HepG2 (cell line): ENCODE data around the gene OSM. TPM values are rescaled to one million over a fixed set of nuclear protein-coding genes. Genes with fewer than 3 reads are reported as not detected.

ENCODE experiments used
- BHLHE40 ChIP-seq: IDR thresholded peaks from 2 replicates; pipeline ENCODE4 v1.6.1; 2011; ENCODE audit warnings: low read length, improper control_type of control experiment
- CENPX ChIP-seq: sonication (generic); formaldehyde crosslinking; IDR thresholded peaks from 2 replicates; pipeline ENCODE4 v1.9.0; 2021; ENCODE audit warnings: mild to moderate bottlenecking, missing genetic modification reagents, moderate library complexity
- EEA1 ChIP-seq: sonication (generic); formaldehyde crosslinking; IDR thresholded peaks from 2 replicates; pipeline ENCODE4 v1.5.1; 2020; ENCODE audit warnings: mild to moderate bottlenecking, missing genetic modification reagents, borderline replicate concordance
- HOXA7 ChIP-seq: sonication (generic); formaldehyde crosslinking; IDR thresholded peaks from 2 replicates; pipeline ENCODE4 v1.8.1; 2022; ENCODE audit warnings: mild to moderate bottlenecking, missing genetic modification reagents, moderate library complexity
- POLR2AphosphoS5 ChIP-seq: IDR thresholded peaks from 2 replicates; pipeline ENCODE4 v1.6.1; 2012; ENCODE audit warnings: low read depth, low read length
- RARA ChIP-seq: IDR thresholded peaks from 2 replicates; pipeline ENCODE4 v1.6.1; 2016; ENCODE audit warnings: missing genetic modification reagents, missing compliant biosample characterization
- SRSF4 ChIP-seq: fragments of 200-400 bp; formaldehyde crosslinking; IDR thresholded peaks from one replicate; pipeline ENCODE4 v1.6.1; 2018; ENCODE audit warnings: mild to moderate bottlenecking, low read depth, low read length, moderate library complexity; ENCODE audit not compliant: poor library complexity, severe bottlenecking
- SRSF9 ChIP-seq: fragments of 200-400 bp; formaldehyde crosslinking; IDR thresholded peaks from 2 replicates; pipeline ENCODE4 v1.6.1; 2018; ENCODE audit warnings: borderline replicate concordance, mild to moderate bottlenecking, low read depth, low read length; ENCODE audit not compliant: insufficient read depth, poor library complexity, severe bottlenecking
- ZFAT ChIP-seq: sonication (generic); formaldehyde crosslinking; conservative IDR thresholded peaks from 2 replicates; pipeline ENCODE4 v1.8.1; 2023; ENCODE audit warnings: missing genetic modification reagents, inconsistent platforms
- ZNF24 ChIP-seq: fragments of 450-650 bp; IDR thresholded peaks from 2 replicates; pipeline ENCODE4 v1.6.1; 2017; ENCODE audit warnings: antibody characterized with exemption, mild to moderate bottlenecking
- ZNF446 ChIP-seq: sonication (generic); formaldehyde crosslinking; IDR thresholded peaks from 2 replicates; pipeline ENCODE4 v1.5.0; 2020; ENCODE audit warnings: mild to moderate bottlenecking, missing genetic modification reagents
- ZNF619 ChIP-seq: sonication (generic); formaldehyde crosslinking; IDR thresholded peaks from 2 replicates; pipeline ENCODE4 v1.4.0; 2020; ENCODE audit warnings: mild to moderate bottlenecking, missing genetic modification reagents
- ZNF709 ChIP-seq: sonication (generic); formaldehyde crosslinking; IDR thresholded peaks from 2 replicates; pipeline ENCODE4 v1.5.0; 2020; ENCODE audit warnings: mild to moderate bottlenecking, missing genetic modification reagents
- polyA plus RNA-seq, 8 experiments: library from polyadenylated mRNA; depleted of rRNA in 3 of 8; stranded (reverse) in 7 of 8; unstranded in 1 of 8; fragments of >200 nt; fragmentation: Illumina TruSeq in 4 of 8; extraction: Trizol in 4 of 8; gene quantifications; 2 replicates each; pipeline versions ENCODE4 v1.2.1 to v1.2.3, GENCODE V29; 2011 to 2016; ENCODE audit warnings: low read depth in 4 of 8, missing spikeins in 1 of 8, mixed read lengths in 1 of 8; ENCODE audit not compliant: insufficient read depth in 1 of 8
- total RNA-seq, 5 experiments: library from RNA; depleted of rRNA; stranded (reverse); fragments of >200 nt; fragmentation: Illumina TruSeq; extraction: Trizol; gene quantifications; 2 replicates each; pipeline ENCODE4 v1.2.3, GENCODE V29; 2016; ENCODE audit warnings: low read depth in 1 of 5
- TF ChIP-seq, protein P1 (sequence below): sonication (generic); formaldehyde crosslinking; IDR thresholded peaks from 2 replicates; pipeline ENCODE4 v1.5.1; 2020; ENCODE audit warnings: mild to moderate bottlenecking, moderate library complexity, missing genetic modification reagents
- TF ChIP-seq, protein P2 (sequence below): sonication (generic); formaldehyde crosslinking; IDR thresholded peaks from 2 replicates; pipeline ENCODE4 v1.8.0; 2023; ENCODE audit warnings: mild to moderate bottlenecking, missing genetic modification reagents
- TF ChIP-seq, protein P3 (sequence below): sonication (generic); formaldehyde crosslinking; IDR thresholded peaks from 2 replicates; pipeline ENCODE4 v1.8.0; 2022; ENCODE audit warnings: mild to moderate bottlenecking, missing genetic modification reagents
- TF ChIP-seq, protein P4 (sequence below): IDR thresholded peaks from 2 replicates; pipeline ENCODE4 v1.6.1; 2016; ENCODE audit warnings: low read depth, borderline replicate concordance
- TF ChIP-seq, protein P5 (sequence below): sonication (generic); formaldehyde crosslinking; IDR thresholded peaks from 2 replicates; pipeline ENCODE4 v1.4.0; 2020; ENCODE audit warnings: mild to moderate bottlenecking, missing genetic modification reagents

Gene OSM
- total and polyA plus RNA-seq, 2 of the 13 experiments (the other 11 are each of a cell fraction or from before 2014, with no cell fraction given), result not detected

DNA sequence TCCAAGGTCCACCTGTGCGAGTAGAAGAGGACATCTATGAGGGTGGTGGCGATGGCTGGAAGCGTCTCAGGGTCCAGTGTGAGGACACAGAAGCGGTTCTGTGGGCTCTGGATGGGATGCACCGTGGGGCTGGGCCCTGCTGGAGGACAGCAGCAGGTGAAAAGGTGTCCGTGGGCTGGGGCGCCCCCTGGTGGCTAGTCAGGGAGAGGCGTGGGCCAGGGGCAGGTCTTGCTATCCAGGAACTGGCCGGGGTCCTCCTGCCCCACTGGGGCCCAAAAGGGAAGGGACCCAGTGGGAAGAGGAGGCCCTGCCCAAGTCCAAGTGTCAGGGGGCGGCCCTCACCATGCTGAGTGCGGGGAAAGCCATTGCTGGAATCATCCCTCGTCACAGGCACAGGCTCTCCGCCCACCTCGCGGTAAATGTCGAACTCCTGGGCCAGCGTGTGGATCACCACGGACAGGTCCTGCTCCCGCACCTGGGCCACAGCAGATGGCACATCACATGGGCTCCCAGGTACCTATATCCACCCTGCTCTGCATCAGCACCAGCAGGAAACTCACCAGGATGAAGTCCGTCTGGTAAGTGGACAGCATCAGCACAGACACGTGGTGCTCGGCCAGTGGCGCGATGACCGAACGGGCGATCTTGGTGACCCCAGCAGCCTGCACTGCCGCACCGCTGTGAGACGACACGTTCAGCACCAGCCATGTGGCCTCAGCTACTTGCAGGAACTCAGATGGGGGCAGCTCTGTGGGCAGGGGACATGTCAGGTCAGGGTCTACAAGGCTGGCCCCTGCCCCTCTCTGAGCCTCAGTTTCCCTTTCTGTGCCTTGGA is 20.4 kb upstream of the OSM start (continued):
- TF ChIP-seq, protein P1, sequence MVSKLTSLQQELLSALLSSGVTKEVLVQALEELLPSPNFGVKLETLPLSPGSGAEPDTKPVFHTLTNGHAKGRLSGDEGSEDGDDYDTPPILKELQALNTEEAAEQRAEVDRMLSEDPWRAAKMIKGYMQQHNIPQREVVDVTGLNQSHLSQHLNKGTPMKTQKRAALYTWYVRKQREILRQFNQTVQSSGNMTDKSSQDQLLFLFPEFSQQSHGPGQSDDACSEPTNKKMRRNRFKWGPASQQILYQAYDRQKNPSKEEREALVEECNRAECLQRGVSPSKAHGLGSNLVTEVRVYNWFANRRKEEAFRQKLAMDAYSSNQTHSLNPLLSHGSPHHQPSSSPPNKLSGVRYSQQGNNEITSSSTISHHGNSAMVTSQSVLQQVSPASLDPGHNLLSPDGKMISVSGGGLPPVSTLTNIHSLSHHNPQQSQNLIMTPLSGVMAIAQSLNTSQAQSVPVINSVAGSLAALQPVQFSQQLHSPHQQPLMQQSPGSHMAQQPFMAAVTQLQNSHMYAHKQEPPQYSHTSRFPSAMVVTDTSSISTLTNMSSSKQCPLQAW (CRISPR knock-in tag), result no peak
- TF ChIP-seq, protein P2, sequence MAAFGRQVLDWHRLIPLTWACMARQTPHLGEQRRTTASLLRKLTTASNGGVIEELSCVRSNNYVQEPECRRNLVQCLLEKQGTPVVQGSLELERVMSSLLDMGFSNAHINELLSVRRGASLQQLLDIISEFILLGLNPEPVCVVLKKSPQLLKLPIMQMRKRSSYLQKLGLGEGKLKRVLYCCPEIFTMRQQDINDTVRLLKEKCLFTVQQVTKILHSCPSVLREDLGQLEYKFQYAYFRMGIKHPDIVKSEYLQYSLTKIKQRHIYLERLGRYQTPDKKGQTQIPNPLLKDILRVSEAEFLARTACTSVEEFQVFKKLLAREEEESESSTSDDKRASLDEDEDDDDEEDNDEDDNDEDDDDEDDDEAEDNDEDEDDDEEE (CRISPR knock-in tag), result no peak
- TF ChIP-seq, protein P3, sequence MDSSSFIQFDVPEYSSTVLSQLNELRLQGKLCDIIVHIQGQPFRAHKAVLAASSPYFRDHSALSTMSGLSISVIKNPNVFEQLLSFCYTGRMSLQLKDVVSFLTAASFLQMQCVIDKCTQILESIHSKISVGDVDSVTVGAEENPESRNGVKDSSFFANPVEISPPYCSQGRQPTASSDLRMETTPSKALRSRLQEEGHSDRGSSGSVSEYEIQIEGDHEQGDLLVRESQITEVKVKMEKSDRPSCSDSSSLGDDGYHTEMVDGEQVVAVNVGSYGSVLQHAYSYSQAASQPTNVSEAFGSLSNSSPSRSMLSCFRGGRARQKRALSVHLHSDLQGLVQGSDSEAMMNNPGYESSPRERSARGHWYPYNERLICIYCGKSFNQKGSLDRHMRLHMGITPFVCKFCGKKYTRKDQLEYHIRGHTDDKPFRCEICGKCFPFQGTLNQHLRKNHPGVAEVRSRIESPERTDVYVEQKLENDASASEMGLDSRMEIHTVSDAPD (CRISPR knock-in tag), result 0 out of 2 replicates have a peak, but pooled peaks have one; percentile 47
- TF ChIP-seq RARA (CRISPR knock-in tag) (no peak), ZFAT (CRISPR knock-in tag) (no peak), BHLHE40 (0 out of 2 replicates have a peak, but pooled peaks have one; percentile 14), CENPX (no peak), POLR2AphosphoS5 (no peak), HOXA7 (CRISPR knock-in tag) (no peak), ZNF24 (no peak), EEA1 (CRISPR knock-in tag) (no peak), SRSF9 (no peak), ZNF709 (CRISPR knock-in tag) (no peak), ZNF446 (no peak), ZNF619 (no peak), SRSF4 (no peak)
- TF ChIP-seq, protein P4, sequence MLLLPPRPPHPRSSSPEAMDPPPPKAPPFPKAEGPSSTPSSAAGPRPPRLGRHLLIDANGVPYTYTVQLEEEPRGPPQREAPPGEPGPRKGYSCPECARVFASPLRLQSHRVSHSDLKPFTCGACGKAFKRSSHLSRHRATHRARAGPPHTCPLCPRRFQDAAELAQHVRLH (CRISPR knock-in tag), result peak; percentile 35; the same call in 1 of the 2 replicates
- TF ChIP-seq, protein P5, sequence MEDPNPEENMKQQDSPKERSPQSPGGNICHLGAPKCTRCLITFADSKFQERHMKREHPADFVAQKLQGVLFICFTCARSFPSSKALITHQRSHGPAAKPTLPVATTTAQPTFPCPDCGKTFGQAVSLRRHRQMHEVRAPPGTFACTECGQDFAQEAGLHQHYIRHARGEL (CRISPR knock-in tag), result no peak
